Measurements from ENCODE around the gene NCLN.
"Not testable (repeated sequence)": the region's sequence is repeated elsewhere in the genome, so short reads cannot be mapped to it uniquely, and the experiment has no call there.

NCLN gene

GRCh38 chr19:3185461-3186159 is at the start of gene NCLN:
Gene NCLN, plus strand, starts transcription at chr19:3185930. Its CDS starts 101 bp downstream, at chr19:3186031.
- DNase-seq (ENCODE audit: low read depth in 3 of 3), result peak; percentile 91 to 92 (median 92)

- peak in 1 of 3 experiments; percentile 46 for DNase-seq (ENCODE audit: low read depth in 3 of 3)
Observed at GRCh38 chr19:3135961-3136683, 49.6 kb upstream of the NCLN start, which contains the start of gene GNA15. Gene GNA15, plus strand, starts transcription at chr19:3136033. Its CDS starts 418 bp downstream, at chr19:3136451.

GRCh38 chr19:3136684-3137055 is 49.1 kb upstream of the NCLN start:
- DNase-seq (ENCODE audit: low read depth in 3 of 3), result no peak

- no peak for DNase-seq (ENCODE audit: low read depth in 3 of 3)
Observed at GRCh38 chr19:3137119-3137518, 48.6 kb upstream of the NCLN start.

- DNase-seq (ENCODE audit: low read depth in 3 of 3), result no peak
Observed at GRCh38 chr19:3138268-3138667, 47.5 kb upstream of the NCLN start.

GRCh38 chr19:3140667-3141038 is 45.1 kb upstream of the NCLN start:
- no peak for DNase-seq (ENCODE audit: low read depth in 3 of 3)

GRCh38 chr19:3142292-3142670 is 43.4 kb upstream of the NCLN start:
- DNase-seq (ENCODE audit: low read depth in 3 of 3), result peak in 2 of 3 experiments; percentile 47 to 55

- DNase-seq (ENCODE audit: low read depth in 3 of 3), result no peak
Observed at GRCh38 chr19:3142781-3143337, 42.9 kb upstream of the NCLN start.

GRCh38 chr19:3145909-3146676 is 39.6 kb upstream of the NCLN start:
- DNase-seq (ENCODE audit: low read depth in 3 of 3), result no peak

GRCh38 chr19:3146677-3147100 is 39.0 kb upstream of the NCLN start:
- DNase-seq (ENCODE audit: low read depth in 3 of 3), result peak; percentile 47 to 65 (median 50)

GRCh38 chr19:3148503-3148902 is 37.2 kb upstream of the NCLN start:
- DNase-seq (ENCODE audit: low read depth in 3 of 3), result no peak

GRCh38 chr19:3149089-3149488 is 36.6 kb upstream of the NCLN start:
- DNase-seq (ENCODE audit: low read depth in 3 of 3), result no peak

GRCh38 chr19:3149526-3150505 is 35.9 kb upstream of the NCLN start:
- DNase-seq (ENCODE audit: low read depth in 3 of 3), result no peak

GRCh38 chr19:3150739-3151329 is 34.9 kb upstream of the NCLN start:
- DNase-seq (ENCODE audit: low read depth in 3 of 3), result no peak

- no peak for DNase-seq (ENCODE audit: low read depth in 3 of 3)
Observed at GRCh38 chr19:3151563-3152418, 33.9 kb upstream of the NCLN start.

GRCh38 chr19:3152419-3152780 is 33.3 kb upstream of the NCLN start:
- DNase-seq (ENCODE audit: low read depth in 3 of 3), result no peak

- no peak for DNase-seq (ENCODE audit: low read depth in 3 of 3)
Observed at GRCh38 chr19:3153286-3154230, 32.2 kb upstream of the NCLN start.

GRCh38 chr19:3154447-3154846 is 31.3 kb upstream of the NCLN start:
- DNase-seq (ENCODE audit: low read depth in 3 of 3), result not testable (repeated sequence)
